Esophagus mucosa (tissue), 1 donor: ENCODE results near the gene EIF3L. TPM values are rescaled to one million over a fixed set of nuclear protein-coding genes. Genes with fewer than 3 reads are reported as not detected.
A peak's percentile ranks its signal among the peaks of the same experiment; 100 is the strongest.

Source experiments
- ATAC-seq: fragments of 200-7000 bp; cut with Tn5 transposase; one replicate; pipeline ENCODE4 v1.9.1; 2020
- total RNA-seq: library from RNA; stranded (reverse); gene quantifications from one replicate; pipeline ENCODE4 v1.2.4, GENCODE V29; 2023
- donor health status: DM: yes; HTN: yes; CAD: no.

The EIF3L gene
- total RNA-seq, 1 donor from 2014 or later, result 358 TPM

DNA sequence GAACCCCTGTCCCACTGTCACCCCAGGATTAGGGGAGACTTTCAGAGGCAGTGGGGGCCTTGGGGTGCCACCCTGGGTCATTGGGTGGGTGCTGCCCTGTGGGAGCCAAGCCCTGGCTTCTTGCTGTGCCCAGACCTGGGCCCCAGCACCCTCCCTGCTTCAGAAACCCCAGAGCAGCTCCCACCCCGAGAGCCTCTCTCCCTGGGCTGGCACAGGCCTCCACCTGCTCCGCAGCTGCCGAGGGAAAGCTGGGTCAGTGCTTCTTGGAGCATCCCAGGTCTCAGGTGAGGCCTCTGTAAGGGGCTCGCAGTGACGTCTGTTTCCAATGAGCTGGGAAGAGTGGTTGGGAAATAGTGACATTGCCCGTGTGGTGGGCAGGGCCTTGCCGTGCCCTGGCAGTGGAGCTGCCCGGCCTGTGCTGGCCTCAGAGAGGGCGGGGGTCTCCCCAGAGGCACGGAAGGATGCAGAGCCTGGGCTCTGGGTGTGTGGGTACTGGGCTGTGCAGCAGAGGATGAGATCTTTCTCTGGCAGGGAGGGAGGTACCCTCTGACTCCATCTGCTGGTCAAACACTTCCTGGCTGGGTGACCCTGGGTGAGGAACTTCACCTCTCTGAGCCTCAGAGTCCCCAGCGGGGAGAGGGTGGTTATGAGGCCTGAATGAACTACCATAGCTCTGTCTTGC lies 81.2 kb downstream of the EIF3L start:
- no peak for ATAC-seq

DNA sequence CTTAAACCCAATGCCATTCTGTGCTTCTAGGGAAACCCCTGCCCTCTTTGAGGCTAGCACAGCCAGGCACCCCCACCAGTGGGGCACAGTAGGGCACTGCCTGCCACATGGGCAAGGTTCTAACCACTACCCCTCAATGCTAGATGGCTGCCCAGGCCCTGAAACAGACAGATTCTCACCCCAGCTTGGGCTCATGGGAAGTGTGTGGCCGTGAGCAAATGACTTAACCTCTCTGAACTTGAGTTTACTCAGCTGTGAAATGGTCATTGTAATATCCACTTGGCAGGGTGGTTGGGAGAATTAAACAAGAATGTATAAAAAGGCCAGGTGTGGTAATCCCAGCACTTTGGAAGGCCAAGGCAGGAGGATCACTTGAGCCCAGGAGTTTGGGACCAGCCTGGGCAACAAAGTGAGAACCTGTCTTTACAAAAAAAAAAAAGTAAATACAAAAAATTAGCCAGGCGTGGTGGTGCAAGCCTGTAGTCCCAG lies 81.8 kb downstream of the EIF3L start:
- ATAC-seq, result no peak

DNA sequence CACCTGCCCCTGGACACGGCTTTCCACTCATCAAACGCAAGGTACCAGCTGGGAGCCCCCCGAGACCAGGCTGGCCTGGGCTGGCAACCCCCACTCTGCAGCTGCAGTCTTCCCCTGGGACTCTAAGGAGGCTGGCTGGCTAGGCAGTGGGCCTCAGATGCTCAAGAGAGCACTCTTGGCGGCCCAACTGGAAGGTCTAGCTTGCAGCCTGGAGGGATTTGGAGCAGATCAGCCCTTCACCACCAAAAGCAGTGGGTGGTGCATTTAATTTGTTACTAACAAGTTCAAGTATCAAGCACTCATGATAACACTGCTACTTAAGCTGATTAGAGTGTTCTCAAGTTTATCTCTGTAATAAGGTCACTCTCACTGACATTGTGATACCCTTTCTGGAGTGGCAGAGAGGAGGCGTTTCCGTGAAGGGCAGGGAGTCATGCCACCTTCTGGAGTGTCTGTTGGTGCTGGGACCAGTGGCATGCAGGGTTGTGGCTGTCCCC lies 82.7 kb downstream of the EIF3L start:
- no peak for ATAC-seq

DNA sequence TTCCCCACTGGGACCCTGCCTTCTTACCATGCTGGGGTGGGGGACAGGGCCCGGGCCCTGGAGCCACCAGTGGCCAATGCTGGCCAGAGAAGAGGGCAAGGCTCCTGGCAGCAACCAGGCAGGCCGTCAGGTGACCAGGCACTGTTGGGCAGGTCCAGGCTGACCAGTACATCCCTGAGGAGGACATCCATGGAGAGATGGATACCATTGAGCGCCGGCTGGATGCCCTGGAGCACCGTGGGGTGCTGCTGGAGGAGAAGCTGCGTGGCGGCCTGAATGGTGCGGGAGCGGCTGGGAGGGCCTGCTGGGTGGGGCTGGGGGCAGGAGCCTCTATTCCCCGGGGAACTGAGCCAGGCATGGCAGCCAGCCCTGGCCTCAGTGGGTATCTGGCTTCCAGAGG lies 83.2 kb downstream of the EIF3L start:
- no peak for ATAC-seq

DNA sequence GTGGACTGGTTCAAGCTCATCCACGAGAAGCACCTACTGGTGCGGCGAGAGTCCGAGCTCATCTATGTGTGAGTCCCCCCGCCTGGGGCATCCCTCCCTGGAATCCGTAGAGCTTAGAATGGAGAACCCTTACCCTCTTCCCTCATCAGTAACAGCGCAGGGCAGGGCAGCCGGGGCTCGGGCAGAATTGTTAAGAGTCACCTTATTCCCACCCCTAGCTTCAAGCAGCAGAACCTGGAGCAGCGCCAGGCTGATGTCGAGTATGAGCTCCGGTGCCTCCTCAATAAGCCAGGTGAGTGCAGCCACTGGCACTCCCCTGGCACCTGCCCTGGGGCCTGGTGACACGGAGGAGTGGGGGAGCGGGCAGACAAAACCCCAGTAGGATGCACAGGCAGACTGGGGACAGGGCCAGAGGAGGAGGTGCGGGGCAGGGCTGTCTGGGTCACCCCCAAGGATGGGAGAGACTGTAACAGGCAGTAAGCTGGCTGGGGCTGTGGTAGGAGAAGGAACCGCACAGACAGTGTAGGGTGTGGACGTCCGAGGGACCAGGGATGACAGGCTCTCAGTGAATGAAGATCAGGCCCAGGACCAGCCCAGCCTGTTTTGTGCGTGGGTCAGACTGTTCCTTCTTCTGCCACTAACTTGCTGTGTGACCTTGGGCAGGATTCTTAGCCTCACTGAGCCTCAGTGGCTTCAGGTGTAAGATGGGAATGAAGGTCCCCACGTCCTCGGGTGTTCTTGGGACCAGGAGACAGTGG lies 83.8 kb downstream of the EIF3L start:
- peak; percentile 79 for ATAC-seq

DNA sequence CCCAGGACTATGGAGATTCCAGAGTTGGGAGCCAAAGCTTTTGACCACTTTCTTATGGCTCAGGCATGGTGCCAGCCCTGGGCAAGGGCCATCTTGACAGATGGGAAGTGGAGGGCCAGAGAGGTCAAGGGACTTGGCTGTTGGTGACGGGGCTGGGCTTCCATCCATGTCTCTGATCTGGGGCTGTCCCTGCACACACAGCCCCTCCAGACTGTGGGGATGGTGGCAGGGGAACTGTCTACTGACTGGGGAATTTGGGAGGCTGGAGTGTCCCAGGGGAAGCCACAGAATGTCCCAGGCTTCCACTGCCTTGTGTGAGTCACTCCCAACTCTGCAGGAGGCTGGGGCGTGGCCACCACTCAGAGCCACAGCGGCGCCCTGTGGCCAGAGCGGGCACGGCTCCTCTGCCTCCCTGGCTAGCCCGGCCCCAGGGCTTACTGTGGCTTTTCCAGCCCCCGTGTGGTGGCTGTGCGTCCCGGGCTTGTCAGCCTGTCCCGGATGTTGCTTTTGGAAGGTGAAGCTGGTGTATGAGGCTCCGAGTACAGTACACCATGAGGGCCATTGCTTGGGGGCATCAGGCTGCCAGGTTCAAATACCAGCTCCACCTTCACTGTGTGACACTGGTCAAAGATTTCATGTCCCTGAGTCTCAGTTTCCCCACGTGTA lies 84.6 kb downstream of the EIF3L start:
- peak; percentile 93 for ATAC-seq

Other genes with a start within 250 kb of the EIF3L start
- gene GGA1, start 240.6 kb upstream of the EIF3L start, total RNA-seq, result 28.4 TPM
- 40.2 TPM for gene SH3BP1, start 209.8 kb upstream of the EIF3L start, total RNA-seq
- 2.5 TPM for gene PDXP, start 190.7 kb upstream of the EIF3L start, total RNA-seq
- gene LGALS1, start 173.8 kb upstream of the EIF3L start, total RNA-seq, result 55.5 TPM
- gene NOL12, start 163.1 kb upstream of the EIF3L start, total RNA-seq, result 32.8 TPM
- 68.3 TPM for gene TRIOBP, start 152.4 kb upstream of the EIF3L start, total RNA-seq
- 21.7 TPM for gene GCAT, start 41.5 kb upstream of the EIF3L start, total RNA-seq
- gene GALR3, start 26.0 kb upstream of the EIF3L start, total RNA-seq, result 0.32 TPM
- gene ANKRD54, start 5.1 kb upstream of the EIF3L start, total RNA-seq, result 14.2 TPM
- gene MICALL1, start 56.9 kb downstream of the EIF3L start, total RNA-seq, result 105 TPM
- gene C22orf23, start 104.2 kb downstream of the EIF3L start, total RNA-seq, result not detected
- 67.8 TPM for gene POLR2F, start 104.3 kb downstream of the EIF3L start, total RNA-seq
- gene SOX10, start 135.1 kb downstream of the EIF3L start, total RNA-seq, result 0.44 TPM
- 22.6 TPM for gene PICK1, start 208.0 kb downstream of the EIF3L start, total RNA-seq
- gene SLC16A8, start 234.8 kb downstream of the EIF3L start, total RNA-seq, result 0.24 TPM